GM23338 (cell line): Measurements from ENCODE around the gene IPO5. TPM values are rescaled to one million over a fixed set of nuclear protein-coding genes. Genes with fewer than 3 reads are reported as not detected.

Experiments
- ATAC-seq: fragments of 200-7000 bp; cut with Tn5 transposase; 3 replicates; pipeline ENCODE4 v1.9.1; 2020
- DNase-seq: peaks from one replicate; pipeline ENCODE4 v3.0.0-alpha.2; 2015; ENCODE audit warnings: low spot score
- H2AFZ ChIP-seq: fragments of 200-600 bp; sonication (generic); 2 replicates; pipeline ENCODE4 v1.8.0; 2016; ENCODE audit warnings: antibody characterized with exemption, mild to moderate bottlenecking, moderate library complexity
- H3F3A ChIP-seq: fragments of 200-600 bp; sonication (generic); replicated peaks from 2 replicates; pipeline ENCODE4 v1.8.0; 2017; ENCODE audit warnings: antibody characterized with exemption, mixed run types, low read depth
- H3K27ac ChIP-seq: fragments of 200-600 bp; sonication (generic); 2 replicates; pipeline ENCODE4 v1.6.1; 2016; ENCODE audit warnings: low read depth
- H3K27me3 ChIP-seq: fragments of 200-600 bp; sonication (generic); 2 replicates; pipeline ENCODE4 v1.8.0; 2016; ENCODE audit warnings: mild to moderate bottlenecking, mixed run types, moderate library complexity; ENCODE audit not compliant: insufficient read depth
- H3K36me3 ChIP-seq: fragments of 200-600 bp; sonication (generic); 2 replicates; pipeline ENCODE4 v1.8.0; 2016; ENCODE audit warnings: mild to moderate bottlenecking; ENCODE audit not compliant: insufficient read depth
- H3K4me1 ChIP-seq: fragments of 200-600 bp; sonication (generic); 2 replicates; pipeline ENCODE4 v1.8.0; 2016; ENCODE audit warnings: mild to moderate bottlenecking, moderate library complexity; ENCODE audit not compliant: insufficient read depth
- H3K4me2 ChIP-seq: fragments of 200-600 bp; sonication (generic); 2 replicates; pipeline ENCODE4 v1.7.1; 2017; ENCODE audit warnings: mixed run types
- H3K4me3 ChIP-seq: fragments of 200-600 bp; sonication (generic); 2 replicates; pipeline ENCODE4 v1.6.1; 2016; ENCODE audit warnings: mixed run types
- H3K79me2 ChIP-seq: fragments of 200-600 bp; sonication (generic); replicated peaks from 2 replicates; pipeline ENCODE4 v1.8.0; 2017; ENCODE audit warnings: mild to moderate bottlenecking; ENCODE audit not compliant: insufficient read depth
- H3K9me2 ChIP-seq: fragments of 200-600 bp; sonication (generic); 2 replicates; pipeline ENCODE4 v1.8.0; 2017; ENCODE audit not compliant: insufficient read depth
- H4K20me1 ChIP-seq: fragments of 200-600 bp; sonication (generic); replicated peaks from 2 replicates; pipeline ENCODE4 v1.8.0; 2017; ENCODE audit warnings: mild to moderate bottlenecking; ENCODE audit not compliant: insufficient read depth
- H3K27ac Mint-ChIP-seq: 2 replicates; pipeline ENCODE4 v1.8.0; 2020; ENCODE audit warnings: inconsistent platforms, mild to moderate bottlenecking, moderate library complexity, mixed read lengths
- H3K27me3 Mint-ChIP-seq: 3 replicates; pipeline ENCODE4 v1.8.0; 2022; ENCODE audit warnings: low read depth, mild to moderate bottlenecking, moderate library complexity, mixed read lengths, inconsistent platforms; ENCODE audit not compliant: insufficient read depth, poor library complexity
- H3K36me3 Mint-ChIP-seq: 3 replicates; pipeline ENCODE4 v1.8.0; 2021; ENCODE audit warnings: low read depth, mild to moderate bottlenecking, inconsistent platforms, moderate library complexity, mixed read lengths
- H3K4me1 Mint-ChIP-seq: 3 replicates; pipeline ENCODE4 v1.8.0; 2020; ENCODE audit warnings: mild to moderate bottlenecking, inconsistent platforms, mixed read lengths
- H3K4me3 Mint-ChIP-seq: 3 replicates; pipeline ENCODE4 v1.8.0; 2021; ENCODE audit warnings: moderate library complexity, mild to moderate bottlenecking, inconsistent platforms, mixed read lengths
- H3K9me3 Mint-ChIP-seq: 3 replicates; pipeline ENCODE4 v1.8.0; 2020; ENCODE audit warnings: moderate library complexity, mild to moderate bottlenecking, inconsistent platforms, mixed read lengths
- CREB1 ChIP-seq: fragments of 250-450 bp; sonication (Bioruptor Pico); IDR thresholded peaks from 2 replicates; pipeline ENCODE4 v1.5.0; 2020; ENCODE audit warnings: low read depth, mild to moderate bottlenecking, moderate library complexity
- EZH2 ChIP-seq: fragments of 200-600 bp; sonication (generic); IDR thresholded peaks from one replicate; pipeline ENCODE4 v1.8.0; 2017; ENCODE audit warnings: antibody characterized with exemption, mild to moderate bottlenecking, low read depth; ENCODE audit not compliant: unreplicated experiment
- EZH2phosphoT487 ChIP-seq: fragments of 200-600 bp; sonication (generic); IDR thresholded peaks from one replicate; pipeline ENCODE4 v1.8.1; 2018; ENCODE audit warnings: antibody characterized with exemption; ENCODE audit not compliant: unreplicated experiment
- JUNB ChIP-seq: IDR thresholded peaks from one replicate; pipeline ENCODE4 v1.6.1; 2016; ENCODE audit warnings: antibody characterized with exemption; ENCODE audit not compliant: unreplicated experiment
- NANOG ChIP-seq: IDR thresholded peaks from 2 replicates; pipeline ENCODE4 v1.6.1; 2016; ENCODE audit warnings: antibody characterized with exemption, borderline replicate concordance
- POLR2AphosphoS5 ChIP-seq: IDR thresholded peaks from 2 replicates; pipeline ENCODE4 v1.6.1; 2016; ENCODE audit warnings: antibody characterized with exemption, low read depth
- REST ChIP-seq: IDR thresholded peaks from one replicate; pipeline ENCODE4 v1.6.1; 2018; ENCODE audit warnings: antibody characterized with exemption; ENCODE audit not compliant: unreplicated experiment
- STAT1 ChIP-seq: IDR thresholded peaks from one replicate; pipeline ENCODE4 v1.6.1; 2016; ENCODE audit warnings: antibody characterized with exemption; ENCODE audit not compliant: unreplicated experiment
- ZNF114 ChIP-seq: fragments of 250-450 bp; sonication (Bioruptor Pico); IDR thresholded peaks from 2 replicates; pipeline ENCODE4 v1.5.0; 2020; ENCODE audit warnings: mild to moderate bottlenecking, moderate library complexity
- ZNF331 ChIP-seq: fragments of 250-450 bp; sonication (Bioruptor Pico); IDR thresholded peaks from 2 replicates; pipeline ENCODE4 v1.5.0; 2020; ENCODE audit warnings: low read depth, mild to moderate bottlenecking, moderate library complexity
- ZNF462 ChIP-seq: fragments of 250-450 bp; sonication (Bioruptor Pico); IDR thresholded peaks from 2 replicates; pipeline ENCODE4 v1.5.0; 2020; ENCODE audit warnings: mild to moderate bottlenecking, moderate library complexity
- polyA plus RNA-seq: library from polyadenylated mRNA; unstranded; fragments of >200 nt; fragmentation: Nextera tagmentation; extraction: Ambion mirVana; gene quantifications from 2 replicates; pipeline ENCODE4 v1.2.1, GENCODE V29; 2016
- total RNA-seq: library from RNA; depleted of rRNA; stranded (reverse); fragments of >200 nt; shearing (Covaris generic); gene quantifications from 2 replicates; pipeline ENCODE4 v1.2.3, GENCODE V29; 2014
- TF ChIP-seq, protein P1 (sequence below), 2 experiments: fragments of 200-600 bp in 1 of 2; sonication (generic) in 1 of 2; conservative IDR thresholded peaks; 2 replicates each; pipeline versions ENCODE4 v1.5.1 to v1.6.1; 2016 to 2017; ENCODE audit warnings: antibody characterized with exemption in 2 of 2, low read depth in 2 of 2, mild to moderate bottlenecking in 2 of 2, moderate library complexity in 1 of 2
- TF ChIP-seq, protein P2 (sequence below): IDR thresholded peaks from 2 replicates; pipeline ENCODE4 v1.6.1; 2016; ENCODE audit warnings: antibody characterized with exemption

The IPO5 gene
- total and polyA plus RNA-seq, 2 experiments from 2014 or later: 124 to 353 TPM

GRCh38 chr13:97913206-97913605, 40.3 kb upstream of the IPO5 start:
- no peaks in the 10 kb centered on the region for H4K20me1 ChIP-seq
- no peak for TF ChIP-seq STAT1
- TF ChIP-seq, protein P1, sequence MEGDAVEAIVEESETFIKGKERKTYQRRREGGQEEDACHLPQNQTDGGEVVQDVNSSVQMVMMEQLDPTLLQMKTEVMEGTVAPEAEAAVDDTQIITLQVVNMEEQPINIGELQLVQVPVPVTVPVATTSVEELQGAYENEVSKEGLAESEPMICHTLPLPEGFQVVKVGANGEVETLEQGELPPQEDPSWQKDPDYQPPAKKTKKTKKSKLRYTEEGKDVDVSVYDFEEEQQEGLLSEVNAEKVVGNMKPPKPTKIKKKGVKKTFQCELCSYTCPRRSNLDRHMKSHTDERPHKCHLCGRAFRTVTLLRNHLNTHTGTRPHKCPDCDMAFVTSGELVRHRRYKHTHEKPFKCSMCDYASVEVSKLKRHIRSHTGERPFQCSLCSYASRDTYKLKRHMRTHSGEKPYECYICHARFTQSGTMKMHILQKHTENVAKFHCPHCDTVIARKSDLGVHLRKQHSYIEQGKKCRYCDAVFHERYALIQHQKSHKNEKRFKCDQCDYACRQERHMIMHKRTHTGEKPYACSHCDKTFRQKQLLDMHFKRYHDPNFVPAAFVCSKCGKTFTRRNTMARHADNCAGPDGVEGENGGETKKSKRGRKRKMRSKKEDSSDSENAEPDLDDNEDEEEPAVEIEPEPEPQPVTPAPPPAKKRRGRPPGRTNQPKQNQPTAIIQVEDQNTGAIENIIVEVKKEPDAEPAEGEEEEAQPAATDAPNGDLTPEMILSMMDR (conservative IDR thresholded peaks at IDR 0.05; ENCODE audit: low read depth in 2 of 2): no peak
- TF ChIP-seq NANOG: no peak
- no peak for TF ChIP-seq ZNF462 (CRISPR knock-in tag)
- TF ChIP-seq EZH2: no peak
- TF ChIP-seq CREB1 (CRISPR knock-in tag): no peak
- no peak for TF ChIP-seq JUNB
- TF ChIP-seq ZNF331 (CRISPR knock-in tag): no peak
- TF ChIP-seq ZNF114 (CRISPR knock-in tag): no peak
- no peak for TF ChIP-seq POLR2AphosphoS5
- TF ChIP-seq, protein P2, sequence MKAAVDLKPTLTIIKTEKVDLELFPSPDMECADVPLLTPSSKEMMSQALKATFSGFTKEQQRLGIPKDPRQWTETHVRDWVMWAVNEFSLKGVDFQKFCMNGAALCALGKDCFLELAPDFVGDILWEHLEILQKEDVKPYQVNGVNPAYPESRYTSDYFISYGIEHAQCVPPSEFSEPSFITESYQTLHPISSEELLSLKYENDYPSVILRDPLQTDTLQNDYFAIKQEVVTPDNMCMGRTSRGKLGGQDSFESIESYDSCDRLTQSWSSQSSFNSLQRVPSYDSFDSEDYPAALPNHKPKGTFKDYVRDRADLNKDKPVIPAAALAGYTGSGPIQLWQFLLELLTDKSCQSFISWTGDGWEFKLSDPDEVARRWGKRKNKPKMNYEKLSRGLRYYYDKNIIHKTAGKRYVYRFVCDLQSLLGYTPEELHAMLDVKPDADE: no peak
- TF ChIP-seq REST: no peak
- TF ChIP-seq EZH2phosphoT487: no peak

More at GRCh38 chr13:97913206-97913605, 40.3 kb upstream of the IPO5 start:
- no peak for DNase-seq
- no peak overlapping the region for H3K4me3 ChIP-seq
- H3K36me3 Mint-ChIP-seq: no peaks in the 10 kb centered on the region
- H3K79me2 ChIP-seq: no peaks in the 10 kb centered on the region
- no peaks in the 10 kb centered on the region for H3K27me3 ChIP-seq
- no peak overlapping the region; the same call in 1 of the 2 replicates for H2AFZ ChIP-seq
- no peak overlapping the region for H3K4me3 Mint-ChIP-seq
- peaks cover 1% of the 10 kb centered on the region for H3K27me3 Mint-ChIP-seq
- no peak for ATAC-seq
- no peak overlapping the region for H3K27ac Mint-ChIP-seq
- H3K4me2 ChIP-seq: no peak overlapping the region
- H3K9me2 ChIP-seq: no peaks in the 10 kb centered on the region
- H3K4me1 ChIP-seq: no peaks in the 10 kb centered on the region
- H3K36me3 ChIP-seq: no peaks in the 10 kb centered on the region
- peaks cover 7% of the 10 kb centered on the region; the same call in 2 of the 3 replicates for H3K9me3 Mint-ChIP-seq
- H3K4me1 Mint-ChIP-seq: no peaks in the 10 kb centered on the region
- no peak overlapping the region for H3K27ac ChIP-seq
- no peaks in the 10 kb centered on the region for H3F3A ChIP-seq
